ENCODE results near the gene TCF21. TPM values are rescaled to one million over a fixed set of nuclear protein-coding genes. Genes with fewer than 3 reads are reported as not detected.

Gene TCF21
- total RNA-seq, 4 donors from 2014 or later = 0.30 to 0.84 TPM; not detected in 2

GRCh38 chr6:133937909-133938308, 49.0 kb downstream of the TCF21 start:
- Histone ChIP-seq H3K27me3 (peaks cover 0 to 5% of the 10 kb centered on the region in 2 donors), H3K27ac (no peak overlapping the region), H3K36me3 (no peaks in the 10 kb centered on the region), H3K4me3 (no peak overlapping the region), H3K4me1 (no peaks in the 10 kb centered on the region), H3K9me3 (peaks cover 0 to 11% (median 0%) of the 10 kb centered on the region in 4 donors)
- no peak for DNase-seq (ENCODE audit: low spot score in 2 of 2)
- no peak for TF ChIP-seq EP300 (IDR thresholded peaks at IDR 0.05)
- no peak for TF ChIP-seq POLR2A (IDR thresholded peaks at IDR 0.05)
- TF ChIP-seq, protein P1, sequence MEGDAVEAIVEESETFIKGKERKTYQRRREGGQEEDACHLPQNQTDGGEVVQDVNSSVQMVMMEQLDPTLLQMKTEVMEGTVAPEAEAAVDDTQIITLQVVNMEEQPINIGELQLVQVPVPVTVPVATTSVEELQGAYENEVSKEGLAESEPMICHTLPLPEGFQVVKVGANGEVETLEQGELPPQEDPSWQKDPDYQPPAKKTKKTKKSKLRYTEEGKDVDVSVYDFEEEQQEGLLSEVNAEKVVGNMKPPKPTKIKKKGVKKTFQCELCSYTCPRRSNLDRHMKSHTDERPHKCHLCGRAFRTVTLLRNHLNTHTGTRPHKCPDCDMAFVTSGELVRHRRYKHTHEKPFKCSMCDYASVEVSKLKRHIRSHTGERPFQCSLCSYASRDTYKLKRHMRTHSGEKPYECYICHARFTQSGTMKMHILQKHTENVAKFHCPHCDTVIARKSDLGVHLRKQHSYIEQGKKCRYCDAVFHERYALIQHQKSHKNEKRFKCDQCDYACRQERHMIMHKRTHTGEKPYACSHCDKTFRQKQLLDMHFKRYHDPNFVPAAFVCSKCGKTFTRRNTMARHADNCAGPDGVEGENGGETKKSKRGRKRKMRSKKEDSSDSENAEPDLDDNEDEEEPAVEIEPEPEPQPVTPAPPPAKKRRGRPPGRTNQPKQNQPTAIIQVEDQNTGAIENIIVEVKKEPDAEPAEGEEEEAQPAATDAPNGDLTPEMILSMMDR (IDR thresholded peaks at IDR 0.05) = no peak

DNA sequence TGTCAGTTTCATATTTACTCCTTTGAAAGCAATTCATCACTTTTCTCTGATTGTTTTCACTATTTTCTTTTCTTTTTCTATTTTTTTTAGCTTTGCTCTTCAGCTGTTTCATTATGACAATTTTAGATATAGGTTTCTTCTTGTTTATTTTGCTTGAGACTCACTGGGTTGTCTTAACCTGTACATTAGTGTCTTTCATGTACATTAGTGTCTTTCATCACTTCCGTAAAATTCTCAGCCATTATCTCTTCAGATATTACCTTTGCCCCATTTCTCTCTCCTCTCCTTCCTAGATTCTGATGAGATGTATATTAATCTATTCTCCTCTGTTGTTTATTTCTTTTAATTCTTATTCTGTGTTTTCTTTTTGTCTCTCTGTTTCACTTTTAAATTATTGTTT, 49.6 kb downstream of the TCF21 start:
- Histone ChIP-seq H3K4me3 (no peak overlapping the region), H3K4me1 (no peaks in the 10 kb centered on the region), H3K27me3 (peaks cover 0 to 5% of the 10 kb centered on the region in 2 donors), H3K27ac (no peak overlapping the region), H3K9me3 (peaks cover 0 to 6% (median 0%) of the 10 kb centered on the region in 4 donors), H3K36me3 (no peaks in the 10 kb centered on the region)
- no peak for TF ChIP-seq EP300 (IDR thresholded peaks at IDR 0.05)
- no peak for TF ChIP-seq POLR2A (IDR thresholded peaks at IDR 0.05)
- TF ChIP-seq, protein P1 (IDR thresholded peaks at IDR 0.05) = no peak
- no peak for DNase-seq (ENCODE audit: low spot score in 2 of 2)
- 90 to 93% methylated on average over 1 of the region's 1 CpG for WGBS, 2 donors

DNA sequence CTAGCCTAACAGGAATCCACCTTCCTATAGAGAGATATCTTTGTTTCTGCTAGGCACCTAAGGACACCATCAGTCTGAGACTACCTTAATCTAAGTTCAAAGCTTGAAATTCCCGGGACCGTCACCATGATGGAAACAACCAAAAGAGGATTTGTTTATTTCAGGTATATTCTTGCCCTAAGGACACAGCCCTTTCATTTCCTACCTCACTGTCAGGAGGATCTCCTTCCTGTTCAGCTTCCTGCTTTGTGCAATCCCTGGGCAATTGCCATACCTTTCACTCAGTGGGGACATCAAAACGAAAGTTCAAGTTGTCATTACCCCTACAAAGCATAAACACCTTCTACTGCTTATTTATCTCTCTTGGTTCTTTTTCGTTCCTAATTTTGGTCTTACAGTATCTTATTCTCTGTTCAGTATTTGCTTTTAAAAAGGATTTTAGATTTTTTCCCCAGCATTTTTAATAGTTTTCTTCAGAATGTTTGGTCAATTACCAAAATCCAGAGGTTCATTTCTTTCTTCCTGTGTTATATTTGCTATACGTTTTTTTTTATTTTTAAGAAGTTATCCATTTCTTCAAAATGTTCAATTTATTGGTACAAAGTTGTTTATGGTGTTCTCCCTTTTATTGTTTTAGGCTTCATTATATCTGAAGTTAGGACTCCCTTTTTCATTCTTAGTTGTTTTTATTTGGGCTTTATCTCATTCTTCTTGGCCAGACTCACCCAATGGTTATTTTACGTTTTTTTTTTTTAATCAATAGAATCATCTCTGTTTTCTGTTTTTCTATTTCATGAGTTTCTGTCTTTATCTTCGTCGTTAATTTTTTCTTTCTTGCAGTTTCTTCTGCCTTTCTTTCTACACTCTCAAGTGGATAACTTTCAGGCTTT, 51.1 kb downstream of the TCF21 start:
- Histone ChIP-seq H3K27me3 (peaks cover 0 to 5% of the 10 kb centered on the region in 2 donors), H3K9me3 (no peaks in the 10 kb centered on the region), H3K27ac (no peak overlapping the region), H3K36me3 (no peaks in the 10 kb centered on the region), H3K4me3 (no peak overlapping the region), H3K4me1 (no peaks in the 10 kb centered on the region)
- TF ChIP-seq EP300 (IDR thresholded peaks at IDR 0.05) = no peak
- TF ChIP-seq, protein P1 (IDR thresholded peaks at IDR 0.05) = no peak
- no peak for DNase-seq (ENCODE audit: low spot score in 2 of 2)
- WGBS, 2 donors = 80 to 82% methylated on average over 8 of the region's 8 CpGs

Other genes starting within 250 kb of the TCF21 start
- 10 to 100 TPM in 1 of 4 donors, 1 to 10 TPM in 3; 4.8 to 14.9 (median 6.6) TPM for gene TBPL1, start 64.1 kb downstream of the TCF21 start, total RNA-seq
- 1 to 10 TPM in 1 of 4 donors, under 1 TPM in 3; 0.39 to 2.2 (median 0.61) TPM for gene SLC2A12, start 163.5 kb downstream of the TCF21 start, total RNA-seq